HG03108 (cell line): Measurements from ENCODE around the gene EEF2.

Experiments used
- ATAC-seq: cut with Tn5 transposase; IDR thresholded peaks from one replicate; pipeline ENCODE4 v1.9.1; 2021; ENCODE audit warnings: moderate library complexity; ENCODE audit not compliant: unreplicated experiment

The EEF2 gene

DNA sequence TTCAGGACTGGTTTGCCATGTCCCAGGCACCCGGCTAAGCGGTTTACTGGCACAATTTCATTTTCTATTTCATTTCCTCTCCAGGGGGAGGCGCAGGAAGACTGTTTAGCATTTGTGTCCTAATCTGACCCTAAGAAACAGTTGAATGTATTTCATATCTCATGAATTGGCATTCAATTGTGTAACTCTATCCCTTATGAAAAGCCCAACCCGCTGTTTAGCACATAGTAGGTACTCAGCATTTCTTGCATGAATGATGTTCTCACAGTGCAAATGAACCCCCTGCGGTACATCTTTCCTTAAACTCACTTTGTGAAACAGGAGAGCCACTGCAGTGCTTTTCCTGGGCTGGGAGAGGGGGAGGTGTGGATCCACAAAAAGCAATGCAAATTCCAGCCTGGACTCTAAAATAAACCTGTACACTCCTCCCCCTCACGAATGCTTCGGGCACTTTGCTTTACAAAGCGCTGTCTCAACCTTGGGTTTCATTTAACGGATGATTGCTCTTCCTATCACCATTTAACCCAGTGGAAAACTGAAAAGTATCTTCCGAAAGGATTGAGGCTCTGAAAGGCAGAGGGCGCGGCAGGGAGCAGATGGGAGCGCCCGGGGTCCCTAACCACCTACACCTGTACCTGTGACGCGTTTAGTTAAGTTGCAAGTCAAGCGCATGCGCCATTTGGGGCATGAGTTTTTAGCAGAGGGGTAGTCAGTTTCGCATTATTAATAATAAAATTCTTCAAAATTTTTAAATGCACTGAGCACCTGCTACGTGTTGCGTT, 1.2 kb upstream of the EEF2 start:
- ATAC-seq: no peak

- no peak for ATAC-seq
Observed at GRCh38 chr19:3985643-3986259, 488 bp upstream of the EEF2 start.

GRCh38 chr19:3984584-3984907, 717 bp downstream of the EEF2 start:
- no peak for ATAC-seq

GRCh38 chr19:3983936-3984583, 1.2 kb downstream of the EEF2 start:
- ATAC-seq: no peak

DNA sequence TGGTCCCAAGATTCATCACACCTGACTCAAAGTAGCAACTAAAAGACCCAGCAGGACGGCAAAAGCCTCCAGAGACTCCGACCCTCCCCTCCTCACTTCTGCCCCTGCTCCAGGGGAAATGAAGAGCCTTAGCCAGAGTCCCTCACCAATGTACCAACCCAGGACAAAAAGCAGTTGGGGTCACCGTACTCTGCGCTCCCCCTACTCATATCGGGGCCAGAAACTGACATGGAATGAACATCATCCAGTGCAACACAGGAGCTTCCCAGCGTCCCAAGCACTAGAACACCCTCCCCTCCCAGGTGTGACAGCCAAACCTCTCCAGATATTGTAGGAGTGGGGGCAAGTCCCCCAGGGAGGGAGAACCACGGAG, 1.7 kb downstream of the EEF2 start:
- no peak for ATAC-seq

- ATAC-seq: no peak
Observed at GRCh38 chr19:3982701-3983541, 2.3 kb downstream of the EEF2 start.

- no peak for ATAC-seq
Observed at GRCh38 chr19:3981736-3982681, 3.3 kb downstream of the EEF2 start.

GRCh38 chr19:3981373-3981735, 3.9 kb downstream of the EEF2 start:
- no peak for ATAC-seq

GRCh38 chr19:3980353-3981251, 4.7 kb downstream of the EEF2 start:
- ATAC-seq: no peak

- ATAC-seq: no peak
Observed at GRCh38 chr19:3979674-3980352, 5.5 kb downstream of the EEF2 start.

- no peak for ATAC-seq
Observed at GRCh38 chr19:3979289-3979673, 6.0 kb downstream of the EEF2 start.

- no peak for ATAC-seq
Observed at GRCh38 chr19:3978145-3978544, 7.1 kb downstream of the EEF2 start.

GRCh38 chr19:3977242-3978143, 7.8 kb downstream of the EEF2 start:
- no peak for ATAC-seq

GRCh38 chr19:3976495-3977241, 8.6 kb downstream of the EEF2 start:
- no peak for ATAC-seq

DNA sequence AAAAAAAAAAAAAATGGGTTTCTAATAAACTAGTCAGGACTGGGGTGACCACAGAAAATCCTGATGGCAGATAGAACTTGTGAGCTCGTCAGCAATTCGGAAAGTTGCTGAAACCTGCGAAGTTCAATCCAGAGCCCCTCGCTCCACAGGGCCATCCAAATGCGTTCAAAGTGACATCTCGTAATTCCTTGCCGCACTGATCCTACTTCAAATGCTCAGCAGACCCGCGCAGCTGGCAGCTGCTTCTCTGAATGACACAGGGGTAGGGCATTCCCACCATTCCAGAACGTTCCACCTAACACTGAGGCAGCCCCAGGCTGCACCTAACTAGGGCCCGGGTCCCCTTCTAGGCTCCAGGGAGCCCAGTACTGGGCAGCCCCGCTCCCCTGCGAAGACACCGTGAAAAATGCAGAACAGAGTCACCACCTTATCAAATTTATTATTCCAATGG, 9.6 kb downstream of the EEF2 start:
- ATAC-seq: no peak

- ATAC-seq: no peak
Observed at GRCh38 chr19:3975144-3975543, 10.1 kb downstream of the EEF2 start.
